Activated CD8-positive, alpha-beta memory T cell treated with anti-CD3 and anti-CD28 coated beads for 48 hours (primary cell): Measurements from ENCODE around the gene ZNF296.

Experiments used
- DNase-seq, 3 experiments: peaks; one replicate each; pipeline ENCODE4 v3.0.0-alpha.2; 2020; ENCODE audit warnings: low read depth in 2 of 3, low spot score in 2 of 3

Gene ZNF296

GRCh38 chr19:45061965-45062364 lies 14.3 kb downstream of the ZNF296 start:
- no peak for DNase-seq

- peak; percentile 37 to 85 (median 74) for DNase-seq
Measured at GRCh38 chr19:45059258-45059965, 16.9 kb downstream of the ZNF296 start.

- no peak for DNase-seq
Measured at GRCh38 chr19:45058622-45059159, 17.6 kb downstream of the ZNF296 start.

DNA sequence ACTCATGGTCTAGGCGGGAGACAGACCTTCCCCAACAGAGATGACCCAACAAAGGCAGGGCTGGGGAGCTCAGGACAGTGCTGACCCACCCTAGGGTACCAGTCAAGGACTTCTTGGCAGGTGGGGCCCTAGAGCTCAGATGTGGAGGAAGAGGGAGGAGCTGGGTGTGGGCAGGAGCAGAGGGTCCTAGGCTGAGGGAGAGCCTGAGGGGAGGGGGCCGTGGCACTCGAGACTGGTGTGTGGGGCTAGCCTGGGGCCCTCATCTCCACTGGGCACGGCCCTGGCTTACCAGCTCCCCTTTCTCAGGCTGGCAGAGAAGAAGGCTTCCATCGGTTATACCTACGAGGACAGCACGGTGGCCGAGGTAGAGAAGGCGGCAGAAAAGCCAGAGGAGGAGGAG lies 18.8 kb downstream of the ZNF296 start:
- no peak for DNase-seq

- no peak for DNase-seq
Measured at GRCh38 chr19:45056831-45057230, 19.4 kb downstream of the ZNF296 start.

GRCh38 chr19:45051929-45052579 lies 24.2 kb downstream of the ZNF296 start:
- DNase-seq: no peak

GRCh38 chr19:45050036-45050435 lies 26.2 kb downstream of the ZNF296 start:
- no peak for DNase-seq

GRCh38 chr19:45049073-45049736 lies 27.1 kb downstream of the ZNF296 start:
- no peak for DNase-seq

DNA sequence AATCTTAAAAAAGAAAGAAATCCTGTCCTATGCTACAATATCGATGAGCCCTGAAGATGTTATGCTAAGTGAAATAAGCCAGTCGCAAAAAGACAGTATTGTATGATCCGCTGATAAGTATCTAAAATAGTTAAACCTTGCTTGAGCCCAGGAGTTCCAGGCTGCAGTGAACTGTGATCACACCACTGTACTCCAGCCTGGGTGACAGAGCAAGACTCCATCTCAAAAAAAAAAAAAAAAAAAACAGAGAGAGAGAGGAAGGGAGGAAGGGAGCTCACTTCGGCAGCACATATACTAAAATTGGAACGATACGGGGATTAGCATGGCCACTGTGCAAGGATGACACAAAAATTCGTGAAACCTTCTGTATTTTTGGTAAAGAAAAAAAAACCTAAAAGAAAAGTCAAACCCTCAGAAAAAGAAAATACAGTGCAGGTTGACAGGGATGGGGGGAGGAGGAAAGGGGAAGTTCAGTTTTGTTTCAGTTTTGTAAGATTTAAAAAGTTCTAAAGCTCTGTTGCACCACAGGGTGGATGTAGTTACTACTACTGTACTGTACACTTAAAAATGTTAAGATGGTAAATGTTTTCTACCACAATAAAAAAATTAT lies 29.0 kb downstream of the ZNF296 start:
- no peak for DNase-seq

DNA sequence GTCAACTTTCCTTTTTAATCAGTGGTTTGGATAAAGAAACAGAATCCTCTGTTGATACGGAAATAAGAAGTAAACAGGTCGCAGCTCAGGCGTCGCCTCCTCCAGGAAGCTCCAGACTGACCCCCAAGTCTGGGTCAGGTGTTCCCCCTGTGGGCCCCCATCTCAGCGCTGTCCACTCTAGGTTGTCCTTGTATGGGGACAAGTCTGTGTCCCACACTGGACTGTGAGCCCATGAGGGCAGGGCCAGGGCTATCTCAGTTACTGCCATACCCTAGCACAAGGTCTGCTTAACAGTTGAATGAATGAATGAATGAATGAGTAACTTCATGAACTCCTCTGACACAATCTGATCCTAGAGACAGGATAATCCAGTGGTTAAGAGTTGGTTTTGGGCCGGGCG lies 29.9 kb downstream of the ZNF296 start:
- no peak for DNase-seq

DNA sequence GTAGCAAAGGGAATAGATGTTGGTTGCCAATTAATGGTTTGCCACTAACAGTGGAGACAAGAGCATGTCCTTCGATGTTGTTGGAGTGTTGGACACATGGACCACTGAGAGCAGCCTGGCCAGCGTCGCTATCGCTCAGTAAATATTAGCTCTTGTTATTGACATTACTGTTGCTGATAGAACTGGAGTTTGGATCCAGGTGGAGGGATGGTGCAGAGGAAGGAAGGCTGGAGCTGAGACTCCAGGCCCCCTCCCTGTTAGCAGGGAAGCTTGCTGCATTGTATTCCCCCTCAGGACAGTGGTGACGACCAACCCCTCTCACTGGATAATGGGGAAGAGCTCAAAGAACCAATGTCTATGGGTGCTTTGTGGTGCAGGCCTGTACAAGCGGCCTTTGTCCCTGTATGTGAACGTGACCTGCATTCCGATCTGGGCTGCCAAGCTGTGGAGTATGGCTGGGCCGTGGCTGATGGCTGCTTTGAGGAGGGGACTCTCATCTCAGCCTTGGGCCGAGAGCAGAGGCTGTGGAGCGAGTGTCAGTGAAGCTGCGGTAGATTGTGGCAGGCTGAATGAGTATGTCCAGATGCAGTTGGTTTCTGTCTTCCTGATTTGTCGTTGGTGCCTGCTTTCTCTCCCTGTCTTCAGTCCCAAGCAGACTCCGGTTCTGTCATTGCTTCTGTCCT lies 30.5 kb downstream of the ZNF296 start:
- no peak for DNase-seq

DNA sequence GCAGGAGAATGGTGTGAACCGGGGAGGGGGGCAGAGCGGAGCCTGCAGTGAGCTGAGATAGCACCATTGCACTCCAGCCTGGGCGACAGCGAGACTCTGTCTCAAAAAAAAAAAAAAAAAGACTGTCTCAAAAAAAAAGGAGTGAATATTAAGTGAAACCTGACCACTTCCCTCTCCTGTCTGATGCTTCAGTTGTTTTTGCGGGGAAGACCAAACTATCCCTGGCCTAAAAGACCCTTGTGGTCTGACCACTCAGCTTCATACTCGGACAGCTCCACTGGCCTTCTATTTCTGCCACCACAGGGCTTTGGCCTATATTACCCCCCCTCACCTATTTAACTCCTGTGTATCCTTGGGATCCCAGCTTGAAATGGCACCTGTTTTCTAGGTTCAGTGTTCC lies 35.2 kb downstream of the ZNF296 start:
- DNase-seq: no peak

- DNase-seq: no peak
Measured at GRCh38 chr19:45040059-45040771, 36.1 kb downstream of the ZNF296 start.

- DNase-seq: peak; percentile 65 to 85 (median 76)
Measured at GRCh38 chr19:45038931-45039893, 37.1 kb downstream of the ZNF296 start, which contains the start of gene CLASRP. TSS of gene CLASRP (plus strand) at chr19:45039045. CDS start at chr19:45040213, 1,168 bp downstream.

DNA sequence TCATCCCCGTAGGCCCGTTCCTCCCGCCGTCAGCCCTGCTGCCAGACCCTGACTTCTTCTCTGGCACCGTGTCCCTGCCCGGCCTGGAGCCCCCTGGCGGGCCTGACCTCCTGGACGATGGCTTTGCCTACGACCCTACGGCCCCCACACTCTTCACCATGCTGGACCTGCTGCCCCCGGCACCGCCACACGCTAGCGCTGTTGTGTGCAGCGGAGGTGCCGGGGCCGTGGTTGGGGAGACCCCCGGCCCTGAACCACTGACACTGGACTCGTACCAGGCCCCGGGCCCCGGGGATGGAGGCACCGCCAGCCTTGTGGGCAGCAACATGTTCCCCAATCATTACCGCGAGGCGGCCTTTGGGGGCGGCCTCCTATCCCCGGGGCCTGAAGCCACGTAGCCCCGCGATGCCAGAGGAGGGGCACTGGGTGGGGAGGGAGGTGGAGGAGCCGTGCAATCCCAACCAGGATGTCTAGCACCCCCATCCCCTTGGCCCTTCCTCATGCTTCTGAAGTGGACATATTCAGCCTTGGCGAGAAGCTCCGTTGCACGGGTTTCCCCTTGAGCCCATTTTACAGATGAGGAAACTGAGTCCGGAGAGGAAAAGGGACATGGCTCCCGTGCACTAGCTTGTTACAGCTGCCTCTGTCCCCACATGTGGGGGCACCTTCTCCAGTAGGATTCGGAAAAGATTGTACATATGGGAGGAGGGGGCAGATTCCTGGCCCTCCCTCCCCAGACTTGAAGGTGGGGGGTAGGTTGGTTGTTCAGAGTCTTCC lies 38.7 kb downstream of the ZNF296 start:
- DNase-seq: no peak

GRCh38 chr19:45035755-45036154 lies 40.5 kb downstream of the ZNF296 start:
- DNase-seq: no peak

GRCh38 chr19:45032421-45032820 lies 43.9 kb downstream of the ZNF296 start:
- no peak for DNase-seq

- no peak for DNase-seq
Measured at GRCh38 chr19:45030825-45031224, 45.5 kb downstream of the ZNF296 start.
